SK-N-SH (cell line): Measurements from ENCODE around the gene SP9.

Experiments used
- CTCF ChIP-seq: fragments of 200-600 bp; sonication (generic); IDR thresholded peaks from 2 replicates; pipeline ENCODE4 v1.6.1; 2017; ENCODE audit warnings: antibody characterized with exemption, mild to moderate bottlenecking, moderate library complexity
- EZH2phosphoT487 ChIP-seq: fragments of 200-600 bp; sonication (generic); IDR thresholded peaks from 2 replicates; pipeline ENCODE4 v1.6.1; 2017; ENCODE audit warnings: low read depth, mixed run types, mild to moderate bottlenecking, antibody characterized with exemption, moderate library complexity, borderline replicate concordance
- USF1 ChIP-seq: IDR thresholded peaks from 2 replicates; pipeline ENCODE4 v1.4.0; 2012; ENCODE audit warnings: low read depth, borderline replicate concordance

GRCh38 chr2:174328961-174329715 is 5.6 kb upstream of the SP9 start:
- TF ChIP-seq CTCF, result no peak
- TF ChIP-seq USF1, result no peak
- 0 out of 2 replicates have a peak, but pooled peaks have one; percentile 64 for TF ChIP-seq EZH2phosphoT487
